HEK293 (cell line): ENCODE data around the gene SAMD14.

Experiments
- BCL11B ChIP-seq: fragments of 450-650 bp; formaldehyde crosslinking; IDR thresholded peaks from 2 replicates; pipeline ENCODE4 v1.5.1; 2016; ENCODE audit warnings: low read depth, missing biosample characterization, missing genetic modification characterization
- GLIS2 ChIP-seq: fragments of 450-650 bp; formaldehyde crosslinking; IDR thresholded peaks from 2 replicates; pipeline ENCODE4 v1.5.1; 2016; ENCODE audit warnings: missing biosample characterization, missing genetic modification characterization
- OSR2 ChIP-seq: fragments of 450-650 bp; formaldehyde crosslinking; IDR thresholded peaks from 2 replicates; pipeline ENCODE4 v1.5.1; 2016; ENCODE audit warnings: missing biosample characterization, missing genetic modification characterization
- PBX3 ChIP-seq: sonication (generic); formaldehyde crosslinking; IDR thresholded peaks from 2 replicates; pipeline ENCODE4 v1.8.1; 2022; ENCODE audit warnings: mild to moderate bottlenecking, moderate library complexity, missing genetic modification reagents
- PRDM10 ChIP-seq: fragments of 450-650 bp; formaldehyde crosslinking; IDR thresholded peaks from 2 replicates; pipeline ENCODE4 v1.5.1; 2016; ENCODE audit warnings: missing biosample characterization, missing genetic modification characterization
- SCRT1 ChIP-seq: fragments of 450-650 bp; formaldehyde crosslinking; IDR thresholded peaks from 2 replicates; pipeline ENCODE4 v1.5.1; 2016; ENCODE audit warnings: missing biosample characterization, missing genetic modification characterization, borderline replicate concordance
- SP7 ChIP-seq: fragments of 450-650 bp; formaldehyde crosslinking; IDR thresholded peaks from 2 replicates; pipeline ENCODE4 v1.5.1; 2016; ENCODE audit warnings: missing biosample characterization, missing genetic modification characterization
- ZBTB20 ChIP-seq: fragments of 450-650 bp; formaldehyde crosslinking; IDR thresholded peaks from 2 replicates; pipeline ENCODE4 v1.5.1; 2016; ENCODE audit warnings: missing biosample characterization, missing genetic modification characterization
- ZBTB44 ChIP-seq: fragments of 450-650 bp; IDR thresholded peaks from 2 replicates; pipeline ENCODE4 v1.5.1; 2018; ENCODE audit warnings: missing biosample characterization, mild to moderate bottlenecking, missing genetic modification characterization
- ZBTB48 ChIP-seq: fragments of 450-650 bp; formaldehyde crosslinking; IDR thresholded peaks from 2 replicates; pipeline ENCODE4 v1.5.1; 2016; ENCODE audit warnings: missing biosample characterization, missing genetic modification characterization
- ZBTB49 ChIP-seq: fragments of 450-650 bp; formaldehyde crosslinking; IDR thresholded peaks from 2 replicates; pipeline ENCODE4 v1.5.1; 2016; ENCODE audit warnings: missing biosample characterization, missing genetic modification characterization, low read depth
- ZNF335 ChIP-seq: fragments of 450-650 bp; formaldehyde crosslinking; conservative IDR thresholded peaks from 2 replicates; pipeline ENCODE4 v1.5.1; 2016; ENCODE audit warnings: missing biosample characterization, missing genetic modification characterization
- ZNF580 ChIP-seq: fragments of 450-650 bp; formaldehyde crosslinking; IDR thresholded peaks from 2 replicates; pipeline ENCODE4 v1.5.1; 2016; ENCODE audit warnings: missing biosample characterization, missing genetic modification characterization
- ZNF623 ChIP-seq: fragments of 450-650 bp; formaldehyde crosslinking; IDR thresholded peaks from 2 replicates; pipeline ENCODE4 v1.5.1; 2016; ENCODE audit warnings: missing biosample characterization, missing genetic modification characterization
- ZNF660 ChIP-seq: fragments of 450-650 bp; IDR thresholded peaks from 2 replicates; pipeline ENCODE4 v1.5.1; 2018; ENCODE audit warnings: missing biosample characterization, mild to moderate bottlenecking, missing genetic modification characterization
- ZNF664 ChIP-seq: fragments of 450-650 bp; formaldehyde crosslinking; IDR thresholded peaks from 2 replicates; pipeline ENCODE4 v1.5.1; 2016; ENCODE audit warnings: missing biosample characterization, missing genetic modification characterization
- ZNF692 ChIP-seq: fragments of 450-650 bp; formaldehyde crosslinking; IDR thresholded peaks from 2 replicates; pipeline ENCODE4 v1.5.1; 2016; ENCODE audit warnings: missing biosample characterization, missing genetic modification characterization
- ZNF792 ChIP-seq: fragments of 450-650 bp; formaldehyde crosslinking; IDR thresholded peaks from 2 replicates; pipeline ENCODE4 v1.5.1; 2016; ENCODE audit warnings: missing biosample characterization, missing genetic modification characterization

The SAMD14 gene

GRCh38 chr17:50094243-50094752, 35.7 kb downstream of the SAMD14 start (continued):
- TF ChIP-seq ZNF580, result no peak
- TF ChIP-seq SCRT1 (tag by site-specific recombination), result no peak
- no peak for TF ChIP-seq PRDM10 (tag by site-specific recombination)
- no peak for TF ChIP-seq PBX3 (CRISPR knock-in tag)
- no peak for TF ChIP-seq ZBTB48
- no peak for TF ChIP-seq ZNF792 (tag by site-specific recombination)
- TF ChIP-seq ZNF664 (tag by site-specific recombination), result 0 out of 2 replicates have a peak, but pooled peaks have one; percentile 1
- no peak for TF ChIP-seq ZBTB20 (tag by site-specific recombination)
- no peak for TF ChIP-seq ZNF623 (tag by site-specific recombination)
- no peak for TF ChIP-seq OSR2 (tag by site-specific recombination)
- peak; percentile 64 for TF ChIP-seq ZNF335 (tag by site-specific recombination)
- no peak for TF ChIP-seq BCL11B (tag by site-specific recombination)
- TF ChIP-seq ZBTB49, result no peak
- no peak for TF ChIP-seq ZNF692 (tag by site-specific recombination)
- TF ChIP-seq ZBTB44, result no peak
- no peak for TF ChIP-seq GLIS2 (tag by site-specific recombination)
- 0 out of 2 replicates have a peak, but pooled peaks have one; percentile 54 for TF ChIP-seq ZNF660
- TF ChIP-seq SP7 (tag by site-specific recombination), result no peak
